Adrenal gland (tissue), 12 donors: Measurements from ENCODE around the gene B3GALT2. TPM values are rescaled to one million over a fixed set of nuclear protein-coding genes. Genes with fewer than 3 reads are reported as not detected.

Experiments
- DNase-seq, 7 donors: peaks; one replicate each; pipeline ENCODE4 v3.0.0-alpha.2; 2019 to 2020
- H3K27ac ChIP-seq, 5 donors: fragments of 200-600 bp; sonication (generic) in 4 of 5; 1 replicate in 3 of 5; 2 replicates in 2 of 5; pipeline versions ENCODE4 v1.5.1 to v1.8.0; 2016 to 2020; ENCODE audit warnings: mild to moderate bottlenecking in 1 of 5
- H3K27me3 ChIP-seq: fragments of 200-600 bp; 2 replicates; pipeline ENCODE4 v1.8.0; 2021
- H3K36me3 ChIP-seq, 2 donors: fragments of 200-600 bp; replicated peaks in 1 of 2; 1 replicate in 1 of 2; 2 replicates in 1 of 2; pipeline versions ENCODE4 v1.5.1 to v1.8.0; 2018 to 2022
- H3K4me1 ChIP-seq, 2 donors: fragments of 200-600 bp; replicated peaks in 1 of 2; 1 replicate in 1 of 2; 2 replicates in 1 of 2; pipeline versions ENCODE4 v1.5.1 to v1.8.0; 2018 to 2021
- H3K4me3 ChIP-seq, 4 donors: fragments of 200-600 bp; sonication (generic) in 3 of 4; one replicate each; pipeline ENCODE4 v1.5.1; 2016 to 2018
- H3K9me3 ChIP-seq, 3 donors: fragments of 200-600 bp; sonication (generic) in 1 of 3; replicated peaks in 1 of 3; 1 replicate in 2 of 3; 2 replicates in 1 of 3; pipeline versions ENCODE4 v1.5.1 to v1.8.0; 2016 to 2021
- CTCF ChIP-seq, 6 experiments: fragments of 450-650 bp in 4 of 6; fragments of 200-600 bp in 2 of 6; sonication (generic) in 1 of 6; IDR thresholded peaks; 1 replicate in 5 of 6; 2 replicates in 1 of 6; pipeline versions ENCODE4 v1.5.1 to v1.8.0; 2016 to 2021; ENCODE audit warnings: antibody characterized with exemption in 6 of 6, mild to moderate bottlenecking in 2 of 6, moderate library complexity in 1 of 6
- POLR2A ChIP-seq, 2 donors: fragments of 450-650 bp; IDR thresholded peaks; one replicate each; pipeline ENCODE4 v1.6.1; 2017; ENCODE audit warnings: antibody characterized with exemption in 2 of 2, mild to moderate bottlenecking in 2 of 2, moderate library complexity in 1 of 2
- WGBS, 4 donors: extraction: QIAGEN DNeasy Blood & Tissue Kit in 2 of 4; methylation state at CpG; one replicate each; pipeline versions ENCODE4 v1.1.5 to v1.1.7; 2013 to 2017; 5-methylcytosine and 5-hydroxymethylcytosine counted together
- intact Hi-C, 2 donors: fragments of 100-400 bp; cut with DNase I; formaldehyde crosslinking; loops; one replicate each; pipeline versions ENCODE4 v1.14.1 to v1.15.0; 2022 to 2023
- polyA plus RNA-seq, 3 donors: library from polyadenylated mRNA; stranded (reverse); fragments of 200-250 nt in 2 of 3; fragments of 350-450 nt in 1 of 3; fragmentation: Illumina TruSeq in 1 of 3; extraction: RNeasy Lipid Tissue Mini Kit (QIAGEN cat#74804) in 1 of 3; gene quantifications; one replicate each; pipeline ENCODE4 v1.2.3, GENCODE V29; 2013 to 2014
- total RNA-seq, 9 donors: library from RNA; depleted of rRNA in 4 of 9; stranded (reverse); fragments of >200 nt in 4 of 9; fragments of 120-200 nt in 1 of 9; fragmentation: NEBNext Ultra II Directional in 1 of 9; extraction: Animal tissue kit (Norgen Biotek cat#: 25700) in 1 of 9; gene quantifications; one replicate each; pipeline versions ENCODE4 v1.1.0 to v1.2.4, GENCODE V29; 2013 to 2023
- donor health status: healthy with polysubstance abuse.
- donor health status: Bipolar disorder and iron deficiency.
- donor health status: DM: yes; HTN: yes; CAD: no.
- donor health status: DM: no; HTN: no; CAD: no.
- donor health status: DM: no; HTN: no; CAD: no.
- donor health status: DM: yes; HTN: yes; CAD: no.

The B3GALT2 gene
- total and polyA plus RNA-seq, 12 donors = 0.21 to 6.3 (median 0.99) TPM

- TF ChIP-seq CTCF (IDR thresholded peaks at IDR 0.05) (peak; percentile 16 to 47 (median 30)), POLR2A (IDR thresholded peaks at IDR 0.05) (no peak)
Measured at GRCh38 chr1:193143285-193143684, 43.1 kb downstream of the B3GALT2 start.

GRCh38 chr1:193142409-193142808, 44.0 kb downstream of the B3GALT2 start:
- Histone ChIP-seq H3K27ac (no peak overlapping the region), H3K4me1 (peaks cover 8 to 30% of the 10 kb centered on the region in 2 donors), H3K27me3 (no peaks in the 10 kb centered on the region), H3K4me3 (no peak overlapping the region), H3K36me3 (peaks cover 0 to 40% of the 10 kb centered on the region in 2 donors), H3K9me3 (no peaks in the 10 kb centered on the region)
- no peak for DNase-seq
- TF ChIP-seq POLR2A (IDR thresholded peaks at IDR 0.05) (no peak), CTCF (IDR thresholded peaks at IDR 0.05) (no peak)
- WGBS, 4 donors = 57 to 65% (median 63%) methylated on average over 2 of the region's 2 CpGs
- intact Hi-C loops = no loop called here

More at GRCh38 chr1:193143285-193143684, 43.1 kb downstream of the B3GALT2 start:
- intact Hi-C loops = no loop called here
- WGBS, 4 donors = 74 to 84% (median 81%) methylated on average over 1 of the region's 1 CpG
- peaks cover 0 to 46% of the 10 kb centered on the region in 2 donors for H3K36me3 ChIP-seq
- H3K4me1 ChIP-seq = peaks cover 8 to 30% of the 10 kb centered on the region in 2 donors
- H3K27me3 ChIP-seq = no peaks in the 10 kb centered on the region
- no peak overlapping the region for H3K4me3 ChIP-seq
- DNase-seq = no peak
- no peaks in the 10 kb centered on the region for H3K9me3 ChIP-seq
- H3K27ac ChIP-seq = no peak overlapping the region

GRCh38 chr1:193141804-193142203, 44.6 kb downstream of the B3GALT2 start:
- peaks cover 0 to 40% of the 10 kb centered on the region in 2 donors for H3K36me3 ChIP-seq

GRCh38 chr1:193140254-193140653, 46.2 kb downstream of the B3GALT2 start:
- peaks cover 8 to 30% of the 10 kb centered on the region in 2 donors for H3K4me1 ChIP-seq
- TF ChIP-seq POLR2A (IDR thresholded peaks at IDR 0.05) (no peak), CTCF (IDR thresholded peaks at IDR 0.05) (no peak)
- H3K36me3 ChIP-seq = peaks cover 0 to 38% of the 10 kb centered on the region in 2 donors
- H3K4me3 ChIP-seq = no peak overlapping the region
- peak in 1 of 7 donors; percentile 41 for DNase-seq
- H3K27ac ChIP-seq = no peak overlapping the region
- intact Hi-C loops = no loop called here
- H3K27me3 ChIP-seq = no peaks in the 10 kb centered on the region
- H3K9me3 ChIP-seq = no peaks in the 10 kb centered on the region
- WGBS, 4 donors = 64 to 76% (median 70%) methylated on average over 7 of the region's 7 CpGs

More at GRCh38 chr1:193141804-193142203, 44.6 kb downstream of the B3GALT2 start:
- H3K27me3 ChIP-seq = no peaks in the 10 kb centered on the region
- 69 to 80% (median 75%) methylated on average over 3 of the region's 3 CpGs for WGBS, 4 donors
- H3K9me3 ChIP-seq = no peaks in the 10 kb centered on the region
- H3K4me1 ChIP-seq = peaks cover 8 to 30% of the 10 kb centered on the region in 2 donors
- no peak overlapping the region for H3K27ac ChIP-seq
- no peak overlapping the region for H3K4me3 ChIP-seq
- TF ChIP-seq POLR2A (IDR thresholded peaks at IDR 0.05) (no peak), CTCF (IDR thresholded peaks at IDR 0.05) (no peak)
- intact Hi-C loops = no loop called here
- DNase-seq = no peak
